HG03521 (cell line): ENCODE results near the gene RUNDC3A.
"Not testable (repeated sequence)": the region's sequence is repeated elsewhere in the genome, so short reads cannot be mapped to it uniquely, and the experiment has no call there.

ENCODE experiments used
- ATAC-seq: cut with Tn5 transposase; IDR thresholded peaks from one replicate; pipeline ENCODE4 v1.9.1; 2021; ENCODE audit warnings: mild to moderate bottlenecking, moderate library complexity; ENCODE audit not compliant: unreplicated experiment

RUNDC3A gene

DNA sequence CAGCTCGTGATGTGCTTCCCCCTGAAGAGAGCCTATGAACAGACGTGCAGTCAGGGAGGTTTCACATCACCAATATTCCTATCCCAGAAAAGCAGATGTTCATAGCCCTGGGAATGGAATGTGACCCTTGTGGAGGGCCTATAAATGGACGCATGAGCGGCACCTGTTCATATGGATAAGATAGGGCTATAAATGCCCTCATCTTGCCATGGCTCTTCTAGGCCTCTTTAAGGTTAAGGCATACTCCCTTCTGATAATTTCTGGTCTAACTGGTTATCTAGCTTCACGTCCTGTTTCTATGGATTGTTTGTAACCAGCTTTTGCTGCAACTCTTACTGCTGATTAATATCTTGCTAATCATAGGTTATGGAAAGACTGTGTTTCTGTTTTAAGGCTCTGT lies 32.2 kb downstream of the RUNDC3A start:
- not testable (repeated sequence) for ATAC-seq

- ATAC-seq = no peak
These were observed 35.3 kb downstream of the RUNDC3A start for GRCh38 chr17:44343510-44344209.

- ATAC-seq = peak; percentile 66
These were observed 36.6 kb downstream of the RUNDC3A start, which contains the start of gene GRN for GRCh38 chr17:44344939-44345453. Gene GRN (plus strand): TSS chr17:44345302. CDS start chr17:44349165, 3,863 bp downstream.

DNA sequence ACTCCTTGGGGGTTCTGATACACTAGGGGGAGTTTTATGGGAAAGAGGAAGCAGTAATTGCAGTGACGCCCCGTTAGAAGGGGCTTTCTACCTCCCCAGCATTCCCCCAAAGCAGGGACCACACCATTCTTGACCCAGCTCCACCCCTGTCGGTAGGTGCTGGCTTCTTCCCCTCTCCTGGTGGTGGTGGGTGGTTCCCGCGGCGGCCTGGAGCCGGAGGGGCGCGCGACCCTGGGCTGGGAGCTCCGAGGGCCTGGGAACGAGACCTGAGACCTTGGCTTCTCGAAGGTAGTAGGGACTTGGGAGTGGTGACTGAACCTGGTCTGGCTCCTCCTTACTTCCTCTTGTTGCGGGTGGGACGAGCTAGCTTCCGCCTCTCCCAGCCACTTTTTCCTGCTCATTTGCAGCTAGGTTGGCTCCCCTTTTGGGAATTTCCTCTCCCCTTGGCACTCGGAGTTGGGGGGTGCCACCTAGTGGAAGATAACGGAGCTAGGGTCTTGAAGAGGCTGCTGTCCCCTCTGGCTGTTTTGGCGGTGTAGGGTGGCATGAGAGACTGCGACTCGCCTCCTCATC lies 37.1 kb downstream of the RUNDC3A start:
- ATAC-seq = peak; percentile 7

- ATAC-seq = no peak
These were observed 37.9 kb downstream of the RUNDC3A start for GRCh38 chr17:44346064-44346844.

DNA sequence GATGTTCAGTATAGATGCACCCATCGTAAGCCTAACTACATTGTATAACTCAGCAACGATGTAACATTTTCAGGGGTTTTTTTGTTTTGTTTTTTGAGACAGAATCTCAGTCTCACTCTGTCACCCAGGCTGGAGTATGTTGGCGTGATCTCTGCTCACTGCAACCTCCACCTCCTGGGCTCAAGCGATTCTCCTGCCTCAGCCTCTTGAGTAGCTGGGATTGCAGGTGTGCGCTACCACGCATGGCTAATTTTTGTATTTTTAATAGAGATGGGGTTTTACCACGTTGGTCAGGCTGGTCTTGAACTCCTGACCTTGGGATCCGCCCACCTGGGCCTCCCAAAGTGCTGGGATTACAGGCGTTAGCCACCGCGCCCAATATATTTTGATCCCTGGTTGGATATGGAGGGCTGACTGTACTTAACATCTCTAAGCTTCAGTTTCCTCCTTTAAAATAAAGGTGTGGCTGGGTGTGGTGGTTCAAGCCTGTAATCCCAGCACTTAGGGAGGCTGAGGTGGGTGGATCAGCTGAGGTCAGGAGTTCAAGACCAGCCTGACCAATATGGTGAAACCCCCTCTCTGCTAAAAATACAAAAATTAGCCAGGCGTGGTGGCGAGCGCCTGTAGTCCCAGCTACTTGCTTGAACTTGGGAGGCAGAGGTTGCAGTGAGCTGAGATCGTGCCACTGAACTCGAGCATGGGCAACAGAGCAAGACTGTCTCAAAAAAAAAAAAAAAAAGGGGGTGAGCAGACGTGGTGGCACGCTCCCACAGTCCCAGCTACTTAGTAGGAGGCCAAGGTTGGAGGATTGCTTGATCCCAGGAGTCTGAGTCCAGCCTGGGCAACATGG lies 39.0 kb downstream of the RUNDC3A start:
- not testable (repeated sequence) for ATAC-seq

GRCh38 chr17:44348234-44348987 lies 40.0 kb downstream of the RUNDC3A start:
- no peak for ATAC-seq

GRCh38 chr17:44348988-44349364 lies 40.6 kb downstream of the RUNDC3A start:
- no peak for ATAC-seq

DNA sequence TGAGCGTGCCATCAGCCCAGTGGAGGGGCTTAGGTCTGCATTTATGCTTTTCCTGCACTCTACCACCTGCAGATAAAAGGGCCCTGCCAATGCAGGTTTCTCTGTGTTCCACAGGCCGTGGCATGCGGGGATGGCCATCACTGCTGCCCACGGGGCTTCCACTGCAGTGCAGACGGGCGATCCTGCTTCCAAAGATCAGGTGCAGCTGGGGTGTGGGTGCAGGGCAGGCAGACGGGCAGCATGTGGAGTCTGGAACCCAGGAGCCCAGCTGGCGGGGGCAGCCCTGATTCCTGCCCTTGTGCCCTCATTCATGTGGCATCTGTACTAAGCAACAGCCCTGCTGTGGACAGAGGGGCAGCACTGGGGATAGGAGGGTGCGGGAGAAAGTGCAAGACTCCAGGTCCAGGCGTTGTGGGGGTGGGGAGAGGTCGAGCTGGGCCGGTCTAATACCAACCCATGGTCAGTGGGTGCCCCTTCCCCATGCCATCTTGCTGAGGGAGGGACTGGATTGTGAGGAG lies 41.2 kb downstream of the RUNDC3A start:
- no peak for ATAC-seq

DNA sequence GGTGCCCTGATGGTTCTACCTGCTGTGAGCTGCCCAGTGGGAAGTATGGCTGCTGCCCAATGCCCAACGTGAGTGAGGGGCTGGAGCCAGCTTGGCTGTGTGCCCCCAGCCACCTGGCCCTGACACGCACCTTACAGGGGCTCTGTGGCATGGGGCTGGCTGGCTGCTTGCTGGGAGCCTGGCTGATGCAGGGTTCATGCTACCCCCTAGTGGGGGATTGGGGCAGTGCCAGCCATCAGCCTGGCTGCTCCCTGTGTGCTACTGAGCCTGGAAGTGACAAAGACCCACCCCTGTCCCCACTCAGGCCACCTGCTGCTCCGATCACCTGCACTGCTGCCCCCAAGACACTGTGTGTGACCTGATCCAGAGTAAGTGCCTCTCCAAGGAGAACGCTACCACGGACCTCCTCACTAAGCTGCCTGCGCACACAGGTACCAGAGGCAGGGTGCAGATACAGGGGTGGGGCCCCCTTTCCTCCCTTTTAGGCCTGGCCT lies 42.4 kb downstream of the RUNDC3A start:
- no peak for ATAC-seq

- ATAC-seq = no peak
These were observed 43.1 kb downstream of the RUNDC3A start for GRCh38 chr17:44351464-44351863.

DNA sequence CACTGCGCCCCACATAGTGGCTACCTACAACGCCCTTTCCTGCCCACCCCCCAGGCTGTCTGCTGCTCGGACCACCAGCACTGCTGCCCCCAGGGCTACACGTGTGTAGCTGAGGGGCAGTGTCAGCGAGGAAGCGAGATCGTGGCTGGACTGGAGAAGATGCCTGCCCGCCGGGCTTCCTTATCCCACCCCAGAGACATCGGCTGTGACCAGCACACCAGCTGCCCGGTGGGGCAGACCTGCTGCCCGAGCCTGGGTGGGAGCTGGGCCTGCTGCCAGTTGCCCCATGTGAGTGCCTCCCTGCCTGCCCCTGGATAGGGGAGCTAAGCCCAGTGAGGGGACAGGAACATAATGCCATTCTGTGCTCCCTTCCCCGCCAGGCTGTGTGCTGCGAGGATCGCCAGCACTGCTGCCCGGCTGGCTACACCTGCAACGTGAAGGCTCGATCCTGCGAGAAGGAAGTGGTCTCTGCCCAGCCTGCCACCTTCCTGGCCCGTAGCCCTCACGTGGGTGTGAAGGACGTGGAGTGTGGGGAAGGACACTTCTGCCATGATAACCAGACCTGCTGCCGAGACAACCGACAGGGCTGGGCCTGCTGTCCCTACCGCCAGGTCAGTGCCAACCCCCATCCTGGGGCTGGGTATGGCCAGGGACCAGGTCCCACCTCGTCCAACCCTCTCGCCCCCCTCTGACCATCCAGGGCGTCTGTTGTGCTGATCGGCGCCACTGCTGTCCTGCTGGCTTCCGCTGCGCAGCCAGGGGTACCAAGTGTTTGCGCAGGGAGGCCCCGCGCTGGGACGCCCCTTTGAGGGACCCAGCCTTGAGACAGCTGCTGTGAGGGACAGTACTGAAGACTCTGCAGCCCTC lies 43.8 kb downstream of the RUNDC3A start:
- no peak for ATAC-seq

- ATAC-seq = no peak
These were observed 44.6 kb downstream of the RUNDC3A start for GRCh38 chr17:44352828-44353671.

GRCh38 chr17:44353672-44354331 lies 45.4 kb downstream of the RUNDC3A start:
- no peak for ATAC-seq

- ATAC-seq = no peak
These were observed 46.5 kb downstream of the RUNDC3A start for GRCh38 chr17:44354582-44355561.

GRCh38 chr17:44355642-44356099 lies 47.3 kb downstream of the RUNDC3A start:
- ATAC-seq = no peak
